Panc1 (cell line): ENCODE data around the gene MORN1. TPM values are rescaled to one million over a fixed set of nuclear protein-coding genes. Genes with fewer than 3 reads are reported as not detected.

ENCODE experiments used
- ATAC-seq: fragments of 200-7000 bp; cut with Tn5 transposase; 2 replicates; pipeline ENCODE4 v1.9.1; 2020; ENCODE audit warnings: mild to moderate bottlenecking, moderate library complexity
- BruUV-seq: library from RNA; stranded (reverse); fragments of 400-500 nt; replicated peaks from 2 replicates; lab custom pipeline; 2021; lab: Mats Ljungman, UMichigan
- CTCF ChIA-PET: fragments of 300-600 bp; sonication (Branson Sonifier 250); formaldehyde crosslinking; loops from one replicate; lab custom pipeline; 2022; ENCODE audit warnings: antibody characterized with exemption; lab: Charles Lee
- POLR2A ChIA-PET: fragments of 300-600 bp; sonication (Branson Sonifier 250); formaldehyde crosslinking; loops from one replicate; lab custom pipeline; 2022; ENCODE audit warnings: antibody characterized with exemption; lab: Charles Lee
- DNase-seq: peaks from one replicate; pipeline ENCODE4 v3.0.0-alpha.2; 2010; ENCODE audit warnings: low read depth, low spot score
- H3K27ac ChIP-seq: 2 replicates; pipeline ENCODE4 v1.5.1; 2011; ENCODE audit warnings: mild to moderate bottlenecking, low read length, inconsistent platforms
- H3K27me3 ChIP-seq: fragments of 200-500 bp; sonication (Bioruptor generic); 2 replicates; pipeline ENCODE4 v1.6.0; 2014; ENCODE audit warnings: low read length, inconsistent platforms; ENCODE audit not compliant: control insufficient read depth, insufficient read depth
- H3K36me3 ChIP-seq: fragments of 200-500 bp; sonication (Bioruptor generic); 2 replicates; pipeline ENCODE4 v1.5.1; 2014; ENCODE audit warnings: inconsistent platforms, mild to moderate bottlenecking, low read length, moderate library complexity; ENCODE audit not compliant: control insufficient read depth, insufficient read depth
- H3K4me1 ChIP-seq: 2 replicates; pipeline ENCODE4 v1.5.1; 2011; ENCODE audit warnings: inconsistent platforms, mild to moderate bottlenecking, low read length, moderate library complexity; ENCODE audit not compliant: control insufficient read depth, insufficient read depth
- H3K4me3 ChIP-seq, 2 experiments: 2 replicates each; pipeline ENCODE4 v1.5.1; 2011 to 2012; ENCODE audit warnings: low read depth in 2 of 2, low read length in 2 of 2, mild to moderate bottlenecking in 2 of 2, inconsistent platforms in 1 of 2, moderate library complexity in 1 of 2
- H3K9me3 ChIP-seq: fragments of 200-500 bp; sonication (Bioruptor generic); 2 replicates; pipeline ENCODE4 v1.5.1; 2014; ENCODE audit warnings: low read depth, mild to moderate bottlenecking, inconsistent platforms, low read length, moderate library complexity; ENCODE audit not compliant: control insufficient read depth, insufficient read depth
- CTCF ChIP-seq: fragments of 450-650 bp; IDR thresholded peaks from 2 replicates; pipeline ENCODE4 v1.5.1; 2017; ENCODE audit warnings: mild to moderate bottlenecking
- POLR2AphosphoS5 ChIP-seq: IDR thresholded peaks from 2 replicates; pipeline ENCODE4 v1.6.1; 2012; ENCODE audit warnings: mild to moderate bottlenecking, low read depth, low read length, moderate library complexity
- REST ChIP-seq, 2 experiments: IDR thresholded peaks; 2 replicates each; pipeline ENCODE4 v1.6.1; 2011 to 2012; ENCODE audit warnings: low read depth in 2 of 2, control low read depth in 1 of 2, low read length in 1 of 2, mild to moderate bottlenecking in 1 of 2, moderate library complexity in 1 of 2; ENCODE audit not compliant: insufficient read depth in 1 of 2
- SIN3A ChIP-seq: IDR thresholded peaks from 2 replicates; pipeline ENCODE4 v1.6.1; 2012; ENCODE audit warnings: low read depth, mild to moderate bottlenecking, low read length, moderate library complexity, borderline replicate concordance; ENCODE audit not compliant: insufficient read depth
- TCF7L2 ChIP-seq: IDR thresholded peaks from 2 replicates; pipeline ENCODE4 v1.6.1; 2011; ENCODE audit warnings: mild to moderate bottlenecking, low read depth, low read length, inconsistent platforms
- in situ Hi-C: cut with HindIII; loops from 2 replicates; pipeline ENCODE4 v1.10.0; 2016; ENCODE audit warnings: low sequenced_read_pairs, low pct_unique_long_range_greater_than_20kb
- intact Hi-C: fragments of 100-400 bp; cut with micrococcal nuclease; formaldehyde crosslinking; loops from one replicate; pipeline ENCODE4 v1.10.0; 2022; ENCODE audit not compliant: unreplicated experiment
- total RNA-seq: library from RNA; stranded (reverse); gene quantifications from one replicate; pipeline ENCODE4 v1.2.1, GENCODE V29; 2021; ENCODE audit not compliant: unreplicated experiment

Gene MORN1
- total RNA-seq, 1 experiment from 2014 or later = 21.3 TPM

- Histone ChIP-seq H3K27ac (no peak overlapping the region), H3K27me3 (no peaks in the 10 kb centered on the region), H3K4me1 (peaks cover 7% of the 10 kb centered on the region; the same call in 1 of the 2 replicates), H3K4me3 (no peak overlapping the region), H3K36me3 (no peaks in the 10 kb centered on the region), H3K9me3 (no peaks in the 10 kb centered on the region)
- ATAC-seq (no peak), DNase-seq (no peak)
- in situ Hi-C loops (no loop called here), intact Hi-C loops (no loop called here)
- ChIA-PET CTCF (interaction anchor here (1.1 kb wide), 1 partner anchor 190 kb away, joined by 3 read pairs; the partner anchor contains the start of gene FAAP20), POLR2A (no interaction called here)
- BruUV-seq = no TSS peak
- TF ChIP-seq REST (IDR thresholded peaks at IDR 0.05; ENCODE audit: insufficient read depth in 1 of 2, low read depth in 2 of 2, low read length in 1 of 2) (no peak), SIN3A (no peak), POLR2AphosphoS5 (no peak), TCF7L2 (no peak), CTCF (no peak)
These were observed 6.3 kb downstream of the MORN1 start for GRCh38 chr1:2384941-2385481.

- Histone ChIP-seq H3K36me3 (no peaks in the 10 kb centered on the region), H3K27ac (no peak overlapping the region), H3K4me1 (peaks cover 5% of the 10 kb centered on the region; the same call in 1 of the 2 replicates), H3K9me3 (no peaks in the 10 kb centered on the region), H3K27me3 (no peaks in the 10 kb centered on the region), H3K4me3 (no peak overlapping the region)
- ChIA-PET POLR2A (no interaction called here), CTCF (interaction anchor here (0.5 to 1.1 kb wide), 3 partner anchors 69 to 210 kb away, joined by 3 to 6 read pairs (median 3); partner anchors contain the start of gene FAAP20)
- in situ Hi-C loops (no loop called here), intact Hi-C loops (no loop called here)
- TF ChIP-seq CTCF (no peak), POLR2AphosphoS5 (no peak), TCF7L2 (no peak), SIN3A (no peak), REST (IDR thresholded peaks at IDR 0.05; ENCODE audit: insufficient read depth in 1 of 2, low read depth in 2 of 2, low read length in 1 of 2) (no peak)
- DNase-seq (no peak), ATAC-seq (no peak)
- BruUV-seq = no TSS peak
These were observed 7.1 kb downstream of the MORN1 start for GRCh38 chr1:2384130-2384860.
